Stimulated activated naive CD4-positive, alpha-beta T cell treated with Interleukin-2 at 50 U/mL for 16 hours (primary cell): ENCODE measurements around the gene NYAP1.
"Not testable (repeated sequence)": the region's sequence is repeated elsewhere in the genome, so short reads cannot be mapped to it uniquely, and the experiment has no call there.

Source experiments
- DNase-seq: peaks from one replicate; lab custom pipeline; 2025; lab: John Stamatoyannopoulos, UW

NYAP1 gene

DNA sequence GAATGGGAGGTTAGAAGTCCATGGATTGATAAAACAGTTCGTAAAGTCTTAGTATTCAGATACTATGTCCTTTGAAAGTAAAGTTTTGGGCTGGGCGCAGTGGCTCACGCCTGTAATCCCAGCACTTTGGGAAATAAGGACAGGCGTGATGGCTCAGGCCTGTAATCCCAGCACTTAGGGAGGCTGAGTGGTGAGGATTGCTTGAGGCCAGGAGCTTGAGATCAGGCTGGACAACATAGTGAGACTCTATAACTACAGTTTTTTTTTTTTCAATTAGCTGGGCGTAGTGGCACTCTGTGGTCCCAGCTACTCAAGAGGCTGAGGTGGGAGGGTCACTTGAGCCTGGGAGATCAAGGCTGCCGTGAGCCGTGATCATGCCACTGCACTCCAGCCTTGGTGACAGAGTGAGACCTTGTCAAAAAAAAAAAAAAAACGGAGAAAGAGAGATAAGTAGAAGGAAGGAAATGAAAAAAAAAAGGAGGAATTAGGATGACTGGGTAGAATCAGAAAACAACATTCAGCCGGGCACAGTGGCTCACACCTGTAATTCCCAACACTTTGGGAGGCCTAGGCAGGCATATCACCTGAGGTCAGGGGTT lies 29.6 kb downstream of the NYAP1 start:
- no peak for DNase-seq

DNA sequence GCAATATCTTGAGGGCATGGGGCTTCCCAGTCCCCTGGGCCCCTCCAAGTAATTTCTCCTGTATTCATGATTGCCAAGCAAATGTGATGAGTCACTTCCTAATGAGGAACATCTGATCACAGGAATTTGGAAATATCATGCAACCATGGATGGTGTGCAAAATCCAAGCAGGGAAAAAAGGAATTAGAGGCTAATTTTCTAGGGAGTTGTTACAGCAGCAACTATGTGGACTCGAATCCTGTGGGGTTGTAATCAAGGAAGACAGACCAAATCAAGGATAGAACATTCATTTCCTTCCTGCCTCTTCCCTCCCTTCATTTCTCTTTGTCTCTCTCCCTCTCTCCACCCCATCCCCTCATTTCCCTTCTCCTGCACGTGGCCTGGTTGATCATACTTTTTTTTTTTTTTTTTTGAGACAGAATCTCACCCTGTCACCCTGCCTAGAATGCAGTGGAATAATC lies 31.4 kb downstream of the NYAP1 start:
- DNase-seq: no peak

DNA sequence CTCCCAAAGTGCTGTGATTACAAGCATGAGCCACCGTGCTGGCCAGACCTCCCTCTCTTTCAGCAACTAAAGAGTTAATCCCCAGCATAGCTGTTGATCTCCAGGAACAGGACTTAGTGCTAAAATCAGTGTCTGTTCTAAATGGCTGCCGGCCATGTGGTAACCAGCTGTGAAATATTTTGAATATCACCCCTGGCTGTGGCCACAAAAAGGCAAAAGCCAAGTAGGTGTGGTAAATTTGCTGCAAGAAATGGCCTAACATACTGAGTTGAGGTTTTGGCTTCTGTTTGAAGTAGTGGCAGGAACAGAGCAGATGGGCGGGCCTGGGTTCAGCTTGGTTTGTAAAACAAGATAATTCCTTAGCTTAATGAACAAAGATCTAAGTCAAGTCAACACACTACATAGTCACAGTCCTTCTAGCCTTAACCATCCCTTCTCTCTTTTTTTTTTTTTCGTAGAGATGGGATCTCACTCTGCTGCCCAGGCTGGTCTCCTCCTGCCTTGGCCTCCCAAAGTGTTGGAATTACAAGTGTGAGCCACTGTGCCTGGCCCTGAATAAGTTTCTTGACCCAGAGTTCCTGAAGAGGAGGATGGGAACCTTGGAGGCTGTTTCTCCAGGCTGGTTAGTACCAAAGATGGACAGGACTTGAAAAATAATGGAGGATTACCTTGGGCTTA lies 32.5 kb downstream of the NYAP1 start:
- DNase-seq: no peak

DNA sequence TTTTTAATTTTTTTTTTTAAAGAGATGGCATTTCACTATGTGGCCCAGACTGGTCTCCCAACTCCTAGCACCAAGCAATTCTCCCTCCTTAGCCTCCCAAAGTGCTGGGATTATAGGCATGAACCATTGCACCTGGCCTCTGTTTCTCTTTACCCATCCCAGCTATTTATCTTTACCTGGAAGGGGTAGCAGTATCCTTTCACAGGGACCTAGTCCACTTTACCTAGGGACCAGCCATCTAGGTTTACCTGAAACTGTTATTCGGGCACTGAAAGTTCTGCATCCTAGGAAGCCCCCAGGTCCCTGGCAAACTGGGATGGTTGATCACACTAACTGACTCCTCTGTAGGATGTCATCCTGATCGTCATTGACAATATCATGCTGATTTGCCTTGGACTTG lies 33.6 kb downstream of the NYAP1 start:
- DNase-seq: no peak

DNA sequence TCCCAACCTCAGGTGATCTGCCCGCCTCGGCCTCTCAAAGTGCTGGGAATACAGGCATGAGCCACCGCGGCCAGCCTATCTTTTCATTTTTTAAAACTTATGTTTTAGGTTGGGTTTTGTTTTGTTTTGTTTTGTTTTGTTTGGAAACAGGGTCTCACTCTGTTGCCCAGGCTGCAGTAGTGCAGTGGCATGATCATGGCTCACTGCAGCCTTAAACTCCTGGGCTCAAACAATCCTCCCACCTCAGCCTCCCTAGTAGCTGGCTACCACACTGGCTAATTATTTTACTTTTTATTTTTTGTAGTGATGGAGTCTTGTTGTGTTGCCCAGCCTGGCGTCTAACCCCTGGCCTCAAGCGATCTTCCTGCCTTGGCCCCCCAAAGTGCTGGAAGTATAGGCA lies 35.9 kb downstream of the NYAP1 start:
- no peak for DNase-seq

DNA sequence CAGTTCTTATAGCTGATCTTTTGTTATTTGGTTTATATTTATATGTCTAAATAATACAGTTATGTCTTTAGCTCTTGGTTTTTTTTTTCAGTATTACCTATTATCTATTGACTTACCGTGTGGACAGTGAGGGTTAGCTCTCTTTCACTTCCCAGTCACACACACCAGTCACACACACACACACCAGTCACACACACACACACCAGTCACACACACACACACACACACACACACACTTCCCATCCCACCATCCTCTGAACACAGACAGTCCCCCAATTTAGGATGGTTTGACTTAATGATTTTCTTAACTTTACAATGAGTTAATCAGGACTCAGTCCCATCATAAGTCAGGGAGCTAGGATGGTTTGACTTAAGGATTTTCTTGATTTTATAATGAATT lies 36.4 kb downstream of the NYAP1 start:
- DNase-seq: no peak

DNA sequence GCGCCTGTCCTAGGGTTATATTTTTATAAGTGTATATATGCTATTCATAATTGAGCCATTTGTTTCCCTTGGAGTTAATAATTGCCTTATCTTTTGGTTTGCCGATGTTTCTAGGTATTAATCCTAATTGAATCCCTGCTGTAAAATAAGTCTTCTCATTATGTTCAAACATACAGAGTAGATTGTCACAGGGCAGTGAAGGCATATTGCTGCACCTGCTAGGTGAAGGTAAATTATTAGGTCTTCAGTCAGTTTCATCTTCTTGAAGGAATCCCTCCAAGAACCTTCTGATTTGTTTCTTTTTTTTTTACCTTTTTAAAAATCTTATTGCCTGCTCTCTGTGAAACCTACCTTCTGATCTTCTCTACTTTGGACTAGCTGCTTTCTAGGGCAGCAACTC lies 37.3 kb downstream of the NYAP1 start:
- no peak for DNase-seq

DNA sequence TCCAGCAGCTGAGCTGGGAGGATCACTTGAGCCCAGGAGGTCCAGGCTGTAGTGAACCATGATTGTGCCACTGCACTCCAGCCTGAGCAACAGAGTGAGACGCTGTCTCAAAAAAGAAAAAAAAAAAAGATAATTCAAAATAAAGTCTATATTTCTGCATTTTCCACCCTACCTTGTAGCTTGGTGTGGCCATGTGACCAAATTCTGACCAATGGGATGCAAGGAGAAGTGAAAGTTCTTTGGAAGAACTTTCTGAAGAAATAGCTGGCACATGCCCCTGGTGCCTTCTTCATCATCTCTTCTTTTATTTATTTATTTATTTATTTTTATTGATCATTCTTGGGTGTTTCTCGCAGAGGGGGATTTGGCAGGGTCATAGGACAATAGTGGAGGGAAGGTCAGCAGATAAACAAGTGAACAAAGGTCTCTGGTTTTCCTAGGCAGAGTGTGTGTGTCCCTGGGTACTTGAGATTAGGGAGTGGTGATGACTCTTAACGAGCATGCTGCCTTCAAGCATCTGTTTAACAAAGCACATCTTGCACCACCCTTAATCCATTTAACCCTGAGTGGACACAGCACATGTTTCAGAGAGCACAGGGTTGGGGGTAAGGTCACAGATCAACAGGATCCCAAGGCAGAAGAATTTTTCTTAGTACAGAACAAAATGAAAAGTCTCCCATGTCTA lies 38.3 kb downstream of the NYAP1 start:
- DNase-seq: not testable (repeated sequence)

DNA sequence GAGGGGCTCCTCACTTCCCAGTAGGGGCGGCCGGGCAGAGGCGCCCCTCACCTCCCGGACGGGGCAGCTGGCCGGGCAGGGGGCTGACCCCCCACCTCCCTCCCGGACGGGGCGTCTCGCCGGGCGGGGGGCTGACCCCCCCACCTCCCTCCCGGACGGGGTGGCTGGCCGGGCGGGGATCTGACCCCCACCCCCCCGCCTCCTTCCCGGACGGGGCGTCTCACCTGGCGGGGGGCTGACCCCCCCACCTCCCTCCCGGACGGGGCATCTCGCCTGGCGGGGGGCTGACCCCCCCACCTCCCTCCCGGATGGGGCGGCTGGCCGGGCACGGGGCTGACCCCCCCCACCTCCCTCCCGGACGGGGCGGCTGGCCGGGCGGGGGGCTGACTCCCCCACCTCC lies 39.5 kb downstream of the NYAP1 start:
- not testable (repeated sequence) for DNase-seq

DNA sequence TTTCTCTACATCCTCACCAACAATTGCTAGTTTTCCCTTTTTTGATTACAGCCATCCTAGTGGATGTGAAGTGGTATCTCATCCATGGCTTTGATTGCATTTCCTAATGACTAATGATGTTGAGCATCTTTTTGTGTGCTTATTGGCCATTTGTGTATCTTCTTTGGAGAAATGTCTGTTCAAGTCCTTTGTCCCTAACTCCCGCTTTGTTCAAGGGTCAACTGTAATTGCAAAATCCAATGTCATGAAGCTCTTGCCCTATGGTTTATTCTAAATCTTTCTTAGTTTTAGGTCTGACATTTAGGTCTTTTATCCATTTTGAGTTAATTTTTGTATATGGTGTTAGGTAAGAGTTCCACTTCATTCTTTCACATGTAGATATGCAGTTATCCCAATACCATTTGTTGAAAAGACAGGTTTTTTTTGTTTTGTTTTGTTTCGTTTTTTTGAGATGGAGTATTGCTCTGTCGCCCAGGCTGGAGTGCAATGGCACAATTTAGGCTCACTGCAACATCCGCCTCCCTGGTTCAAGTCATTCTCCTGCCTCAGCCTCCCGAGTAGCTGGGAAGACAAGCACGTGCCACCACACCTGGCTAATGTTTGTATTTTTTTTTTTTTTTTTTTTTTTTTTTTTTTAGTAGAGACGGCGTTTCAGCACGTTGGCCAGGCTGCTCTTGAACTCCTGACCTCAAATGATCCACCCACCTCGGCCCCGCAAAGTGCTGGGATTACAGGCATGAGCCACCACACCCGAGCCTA lies 44.6 kb downstream of the NYAP1 start:
- not testable (repeated sequence) for DNase-seq

DNA sequence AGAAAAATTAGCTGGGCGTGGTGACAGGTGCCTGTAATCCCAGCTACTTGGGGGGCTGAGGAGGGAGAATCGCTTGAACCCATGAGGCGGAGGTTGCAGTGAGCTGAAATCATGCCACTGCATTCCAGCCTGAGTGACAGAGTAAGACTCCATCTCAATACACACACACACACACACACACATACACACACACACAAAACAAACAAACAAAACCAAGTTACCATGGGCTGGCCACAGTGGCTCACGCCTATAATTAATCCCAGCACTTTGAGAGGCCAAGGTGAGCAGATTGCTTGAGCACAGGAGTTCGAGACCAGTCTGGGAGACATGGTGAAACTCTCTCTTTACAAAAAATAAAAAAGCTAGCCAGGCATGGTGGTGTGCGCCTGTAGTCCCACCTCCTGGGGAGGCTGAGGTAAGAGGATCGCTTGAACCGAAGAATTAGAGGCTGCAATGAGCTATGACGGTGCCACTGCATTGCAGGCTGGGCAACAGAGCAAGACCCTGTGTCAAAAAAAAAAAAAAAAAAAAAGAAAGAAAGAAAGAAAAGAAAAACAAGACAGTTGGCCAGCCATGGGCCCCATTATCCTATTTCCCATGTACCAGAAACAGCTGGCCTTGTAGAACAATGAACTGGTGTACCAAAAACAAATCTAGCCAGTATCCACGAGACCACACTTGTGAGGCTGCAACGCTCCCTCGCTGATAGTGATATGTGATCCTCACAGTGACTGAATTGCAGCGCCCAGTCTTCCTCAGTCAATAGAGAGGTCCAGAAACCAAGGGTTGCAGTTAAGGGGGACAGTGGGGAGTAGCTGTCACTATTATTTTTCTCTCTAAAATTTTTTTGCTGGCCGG lies 48.7 kb downstream of the NYAP1 start:
- DNase-seq: no peak

DNA sequence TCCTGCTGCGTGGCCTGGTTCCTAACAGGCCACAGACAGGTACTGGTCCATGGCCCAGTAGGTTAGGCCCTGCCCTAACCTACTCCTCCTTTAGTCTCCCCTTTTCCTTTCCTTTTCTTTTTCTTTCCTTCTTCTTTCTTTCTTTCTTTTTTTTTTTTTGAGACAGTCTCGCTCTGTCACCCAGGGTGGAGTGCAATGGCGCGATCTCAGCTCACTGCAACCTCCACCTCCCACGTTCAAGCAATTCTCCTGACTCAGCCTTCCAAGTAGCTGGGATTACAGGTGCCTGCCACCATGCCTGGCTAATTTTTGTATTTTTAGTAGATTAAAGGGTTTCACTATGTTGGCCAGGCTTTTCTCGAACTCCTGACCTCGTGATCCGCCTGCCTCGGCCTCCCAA lies 52.3 kb downstream of the NYAP1 start:
- not testable (repeated sequence) for DNase-seq

DNA sequence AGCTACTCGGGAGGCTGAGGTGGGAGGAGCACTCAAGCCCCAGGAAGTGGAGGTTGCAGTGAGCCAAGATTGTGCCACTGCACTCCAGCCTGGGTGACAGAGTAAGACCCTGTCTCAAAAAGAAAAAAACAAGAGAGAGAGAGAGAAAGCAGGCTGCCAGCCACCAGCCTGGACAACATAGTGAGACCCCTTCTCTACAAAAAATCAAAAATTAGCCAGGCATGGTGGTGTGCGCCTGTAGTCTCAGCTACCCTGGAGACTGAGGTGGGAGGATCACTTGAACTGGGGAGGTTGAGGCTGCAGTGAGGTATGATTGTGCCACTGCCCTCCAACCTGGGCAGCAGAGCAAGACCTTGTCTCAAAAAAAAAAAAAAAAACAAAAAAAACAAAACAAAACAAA lies 53.0 kb downstream of the NYAP1 start:
- not testable (repeated sequence) for DNase-seq

DNA sequence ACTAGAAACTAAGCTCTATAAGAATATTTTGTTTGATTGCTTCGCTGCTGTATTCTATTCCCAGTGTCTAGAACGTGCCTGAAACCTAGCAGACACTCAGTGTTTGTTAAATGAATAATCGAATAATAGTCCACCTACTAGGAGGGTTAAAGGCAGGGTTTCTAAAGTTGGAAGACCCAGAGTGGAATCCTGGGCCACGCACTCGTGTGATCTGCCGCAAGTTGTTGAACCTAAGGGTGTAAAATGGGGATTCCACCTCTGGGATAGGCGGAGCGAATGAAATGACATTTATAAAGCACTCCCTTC lies 54.6 kb downstream of the NYAP1 start:
- no peak for DNase-seq

DNA sequence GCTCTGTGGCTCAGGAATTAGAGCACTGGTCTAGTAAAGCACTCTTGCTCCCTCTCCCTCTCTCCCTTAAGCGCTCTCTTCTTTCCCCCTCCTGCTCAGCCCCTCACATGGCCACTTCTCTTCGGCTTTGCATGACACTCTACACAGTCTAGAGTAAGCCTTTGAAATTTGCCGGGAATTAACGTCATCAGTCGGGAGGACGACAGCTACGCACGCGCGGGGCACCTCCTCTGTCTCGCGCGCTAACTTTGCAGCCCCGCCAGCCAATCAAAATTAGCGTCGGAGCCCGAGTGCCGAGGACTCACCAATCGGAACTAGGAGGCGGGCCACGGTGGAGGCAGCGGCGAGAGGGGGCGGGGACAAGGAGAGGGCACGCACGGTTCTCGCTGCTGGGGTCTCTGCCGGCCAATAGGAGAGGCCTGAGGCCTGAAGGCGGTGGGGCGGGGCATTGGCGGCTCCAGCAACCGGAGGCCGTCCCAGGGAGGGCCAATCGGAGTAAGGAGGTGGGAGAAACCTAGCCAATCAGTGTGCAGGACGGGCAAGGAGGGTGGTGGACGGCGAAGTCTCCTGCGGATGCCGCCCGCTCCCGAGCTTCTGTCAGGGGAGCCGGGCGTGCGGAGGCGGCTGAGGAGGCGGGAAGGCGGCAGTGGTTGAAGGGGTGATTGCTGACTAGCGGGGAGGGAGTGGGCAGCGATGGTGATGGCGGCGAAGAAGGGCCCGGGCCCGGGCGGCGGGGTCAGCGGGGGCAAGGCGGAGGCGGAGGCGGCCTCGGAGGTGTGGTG lies 55.1 kb downstream of the NYAP1 start, which contains the start of gene AGFG2:
TSS of gene AGFG2 (plus strand) at position 550 of the 782 bp plus-strand sequence. CDS start at position 694, 144 bp downstream.
- peak; percentile 100 for DNase-seq

DNA sequence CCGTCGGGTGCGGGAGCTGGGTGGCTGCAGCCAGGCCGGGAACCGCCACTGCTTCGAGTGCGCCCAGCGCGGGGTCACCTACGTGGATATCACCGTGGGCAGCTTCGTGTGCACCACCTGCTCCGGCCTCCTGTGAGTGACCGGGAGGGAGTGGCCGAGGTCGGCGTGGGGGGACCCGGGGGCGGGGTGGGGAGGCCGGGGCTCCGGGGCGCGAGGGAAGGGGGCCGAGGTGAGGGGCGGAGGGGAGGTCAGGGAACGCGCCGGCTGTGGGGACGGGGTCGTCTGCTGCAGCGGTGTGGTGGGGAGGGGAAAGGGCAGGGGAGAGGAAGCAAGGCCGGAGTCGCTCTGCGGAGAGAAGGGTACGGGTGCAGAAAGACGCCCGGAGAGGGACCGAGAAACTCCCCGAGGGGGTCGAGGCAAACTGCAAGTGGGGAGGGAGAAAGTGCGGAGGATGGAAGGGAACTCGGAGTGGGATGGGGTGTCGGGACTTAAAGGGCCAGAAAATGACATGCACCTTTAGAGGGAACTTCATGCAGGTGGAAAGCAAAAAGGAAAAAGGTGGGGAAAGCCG lies 55.8 kb downstream of the NYAP1 start:
- no peak for DNase-seq

DNA sequence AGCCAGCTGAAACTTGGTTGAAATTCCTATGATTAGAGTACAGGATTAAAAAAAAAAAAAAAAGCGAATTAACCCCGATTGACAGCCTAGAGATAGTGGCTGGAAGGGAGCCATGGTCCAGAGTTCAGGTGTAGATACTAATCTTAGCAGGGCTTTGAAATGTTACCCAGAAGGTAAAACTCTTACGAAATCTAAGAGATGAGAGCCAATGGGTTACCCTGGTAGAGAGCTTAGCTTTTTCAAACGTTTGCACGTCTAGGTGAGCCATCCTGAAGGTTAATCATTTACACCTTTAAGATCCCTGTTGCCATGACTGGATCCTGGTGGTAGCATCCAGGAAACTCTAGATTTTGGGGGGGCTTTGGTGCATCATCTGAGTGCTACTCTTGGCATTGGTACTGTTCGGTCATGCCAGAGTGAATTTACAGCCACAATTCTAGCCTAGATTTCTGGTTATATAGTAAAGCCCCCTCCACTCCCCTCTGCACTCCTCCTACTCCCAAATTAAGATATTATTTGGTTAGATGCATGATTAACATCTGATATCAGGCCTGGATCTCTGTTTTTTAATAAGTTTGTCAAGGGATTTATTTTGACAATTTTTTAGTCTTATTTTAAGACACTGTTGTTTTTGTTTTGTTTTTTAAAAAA lies 56.5 kb downstream of the NYAP1 start:
- no peak for DNase-seq

DNA sequence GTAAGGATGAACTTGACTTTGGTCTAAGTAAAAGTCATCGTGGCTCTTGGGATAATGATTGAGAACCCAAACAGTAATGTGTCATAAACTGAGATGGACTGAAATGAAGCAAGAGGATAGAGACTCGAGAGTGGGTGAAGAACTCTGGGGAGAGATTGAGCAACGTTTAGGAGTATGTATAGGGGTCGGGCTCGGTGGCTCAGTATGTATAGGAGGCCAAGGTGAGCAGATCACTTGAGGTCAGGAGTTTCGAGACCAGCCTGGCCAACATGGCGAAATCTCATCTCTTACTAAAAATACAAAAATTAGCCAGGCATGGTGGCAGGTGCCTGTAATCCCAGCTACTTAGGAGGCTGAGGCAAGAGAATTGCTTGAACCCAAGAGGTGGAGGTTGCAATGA lies 57.6 kb downstream of the NYAP1 start:
- DNase-seq: not testable (repeated sequence)

DNA sequence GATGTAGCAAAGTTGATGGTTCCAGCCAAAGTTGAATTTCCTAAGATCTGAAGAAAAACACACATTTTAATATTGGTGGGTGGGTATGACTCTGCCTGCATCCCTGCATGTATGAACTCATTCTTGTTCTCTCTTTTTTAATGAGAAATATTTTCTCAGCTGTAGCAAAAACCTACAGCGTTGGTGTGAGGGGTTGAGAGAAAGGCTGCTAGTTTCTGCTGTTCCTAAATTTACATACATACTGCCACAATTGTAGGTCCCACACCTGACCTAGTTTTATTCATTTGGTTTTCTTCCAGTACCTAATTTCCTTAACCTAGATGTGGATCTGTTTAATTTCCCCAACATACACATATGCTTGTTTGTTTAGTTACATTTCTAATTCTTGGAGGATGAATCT lies 59.9 kb downstream of the NYAP1 start:
- no peak for DNase-seq

DNA sequence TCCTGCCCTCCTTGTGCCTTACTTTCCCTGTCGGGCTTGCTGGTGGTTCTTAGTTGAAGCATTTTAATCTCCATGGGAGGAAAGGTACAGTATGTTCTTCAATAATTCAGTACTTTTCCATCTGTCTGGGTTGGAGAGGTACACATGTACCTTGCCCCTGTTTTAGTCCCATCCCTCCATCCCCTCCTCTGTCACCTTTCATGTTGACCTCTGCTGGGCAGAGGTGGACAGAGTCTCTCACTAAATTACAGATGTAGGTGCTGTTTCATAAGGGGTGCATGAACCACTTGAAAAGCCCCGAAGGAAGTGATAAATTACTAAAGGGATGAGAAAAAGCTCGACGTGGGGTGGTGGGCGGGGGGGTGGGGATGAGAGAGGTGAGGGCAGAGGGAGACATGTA lies 60.7 kb downstream of the NYAP1 start:
- DNase-seq: peak; percentile 16
